Muscle of leg (tissue), 11 donors: ENCODE results near the gene CEACAM8. TPM values are rescaled to one million over a fixed set of nuclear protein-coding genes. Genes with fewer than 3 reads are reported as not detected.
"Not testable (repeated sequence)": the region's sequence is repeated elsewhere in the genome, so short reads cannot be mapped to it uniquely, and the experiment has no call there.

ENCODE experiments used
- DNase-seq: peaks from one replicate; pipeline ENCODE4 v3.0.0; 2013
- H3K27ac ChIP-seq: one replicate; pipeline ENCODE4 v1.5.1; 2013; ENCODE audit warnings: mild to moderate bottlenecking, low read length, control low read depth
- H3K27me3 ChIP-seq: one replicate; pipeline ENCODE4 v1.6.1; 2013; ENCODE audit warnings: low read length; ENCODE audit not compliant: control insufficient read depth, insufficient read depth
- H3K36me3 ChIP-seq: one replicate; pipeline ENCODE4 v1.6.1; 2013; ENCODE audit warnings: low read length; ENCODE audit not compliant: control insufficient read depth, insufficient read depth
- H3K4me1 ChIP-seq: one replicate; pipeline ENCODE4 v1.6.1; 2013; ENCODE audit warnings: low read length; ENCODE audit not compliant: control insufficient read depth, insufficient read depth
- H3K4me3 ChIP-seq: one replicate; pipeline ENCODE4 v1.5.1; 2013; ENCODE audit warnings: low read length, control low read depth
- H3K9me3 ChIP-seq: replicated peaks from 2 replicates; pipeline ENCODE4 v1.6.1; 2013; ENCODE audit warnings: low read depth, low read length; ENCODE audit not compliant: control insufficient read depth
- WGBS: methylation state at CpG from one replicate; pipeline ENCODE4 v1.1.5; 2013; ENCODE audit warnings: missing lambda C conversion rate; ENCODE audit not compliant: insufficient coverage; 5-methylcytosine and 5-hydroxymethylcytosine counted together
- polyA plus RNA-seq, 8 donors: library from polyadenylated mRNA; unstranded; fragments of 120-200 nt; gene quantifications; one replicate each; pipeline versions ENCODE4 v1.2.1 to v1.2.3, GENCODE V29; 2013; ENCODE audit warnings: inconsistent platforms in 1 of 8, low replicate concordance in 1 of 8; ENCODE audit not compliant: insufficient read length in 8 of 8, insufficient read depth in 1 of 8
- total RNA-seq: library from RNA; stranded (reverse); fragments of 120-200 nt; gene quantifications from one replicate; pipeline ENCODE4 v1.2.4, GENCODE V29; 2013

The CEACAM8 gene
- total and polyA plus RNA-seq, 9 donors, result 0.04 to 0.38 (median 0.25) TPM

DNA sequence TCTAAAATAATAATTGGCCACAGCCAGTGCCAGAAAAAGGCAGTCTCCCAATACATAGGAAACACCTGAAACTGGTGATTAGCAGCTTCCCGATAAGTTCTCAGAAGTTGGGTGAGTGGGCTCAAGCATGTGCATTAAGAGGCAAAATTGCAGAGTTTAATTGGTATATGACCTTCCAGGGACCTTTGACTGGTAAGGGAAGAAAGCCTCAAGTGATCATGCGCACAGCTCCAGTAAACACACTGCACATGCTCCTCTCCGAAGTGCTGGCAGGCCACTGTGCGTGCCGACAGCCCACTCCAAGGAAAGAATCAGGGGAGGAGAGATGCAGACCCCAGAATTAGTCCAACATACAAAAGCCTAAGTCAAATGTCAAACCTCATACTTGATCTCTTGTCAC, 18.9 kb upstream of the CEACAM8 start:
- H3K27me3 ChIP-seq, result no peaks in the 10 kb centered on the region
- no peak overlapping the region for H3K4me3 ChIP-seq
- no peaks in the 10 kb centered on the region for H3K36me3 ChIP-seq
- no peaks in the 10 kb centered on the region for H3K9me3 ChIP-seq
- H3K27ac ChIP-seq, result no peak overlapping the region
- H3K4me1 ChIP-seq, result no peaks in the 10 kb centered on the region
- DNase-seq, result no peak
- WGBS, result 54% methylated on average over 3 of the region's 5 CpGs

DNA sequence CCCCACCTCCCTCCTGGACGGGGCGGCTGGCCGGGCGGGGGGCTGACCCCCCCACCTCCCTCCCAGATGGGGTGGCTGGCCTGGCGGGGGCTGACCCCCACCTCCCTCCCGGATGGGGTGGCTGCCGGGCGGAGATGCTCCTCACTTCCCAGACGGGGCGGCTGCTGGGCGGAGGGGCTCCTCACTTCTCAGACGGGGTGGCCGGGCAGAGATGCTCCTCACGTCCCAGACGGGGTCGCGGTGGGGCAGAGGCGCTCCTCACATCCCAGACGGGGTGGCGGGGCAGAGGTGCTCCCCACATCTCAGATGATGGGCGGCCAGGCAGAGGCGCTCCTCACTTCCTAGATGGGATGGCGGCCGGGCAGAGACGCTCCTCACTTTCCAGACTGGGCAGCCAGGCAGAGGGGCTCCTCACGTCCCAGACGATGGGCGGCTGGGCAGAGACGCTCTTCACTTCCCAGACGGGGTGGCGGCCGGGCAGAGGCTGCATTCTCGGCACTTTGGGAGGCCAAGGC, 15.7 kb upstream of the CEACAM8 start:
- 97% methylated on average over 22 of the region's 33 CpGs for WGBS
- DNase-seq, H3K4me3 ChIP-seq, H3K36me3 ChIP-seq, H3K4me1 ChIP-seq, H3K27ac ChIP-seq, H3K9me3 ChIP-seq, H3K27me3 ChIP-seq: not testable (repeated sequence)

DNA sequence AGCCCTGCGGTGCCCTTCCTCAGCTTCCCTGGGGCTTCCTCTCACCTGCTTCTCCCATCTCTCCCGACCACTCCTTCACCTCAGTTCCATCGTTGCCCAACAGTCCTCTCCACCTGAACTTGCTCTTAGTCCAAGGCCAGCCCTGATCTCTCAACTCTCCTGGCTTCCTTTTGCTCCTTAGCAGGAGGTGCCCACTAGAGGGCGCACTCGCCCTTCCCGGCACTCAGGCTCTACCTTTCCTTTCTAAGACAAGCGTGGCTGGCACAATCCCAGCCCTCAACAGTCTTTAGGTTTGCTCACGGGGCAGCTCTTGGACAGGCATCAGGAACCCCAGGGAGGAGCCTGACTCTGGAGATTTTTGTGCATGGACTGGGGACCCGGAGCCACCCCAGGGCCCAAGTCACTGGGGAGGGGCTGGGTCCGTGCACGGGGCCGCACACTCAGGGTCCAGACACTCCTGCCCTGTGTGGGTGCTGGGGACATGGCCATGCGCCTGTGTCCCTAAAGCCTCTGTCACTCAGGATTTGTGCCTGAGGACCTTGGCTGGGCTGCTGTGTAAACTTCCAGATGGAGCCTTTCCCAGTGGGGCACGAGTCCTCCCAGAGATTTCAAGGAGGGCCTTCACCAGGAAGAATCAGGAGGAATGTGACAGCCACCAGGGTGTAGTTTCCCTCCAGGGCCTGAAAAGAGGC, 12.1 kb upstream of the CEACAM8 start:
- 33% methylated on average over 14 of the region's 14 CpGs for WGBS
- Histone ChIP-seq H3K4me1 (no peaks in the 10 kb centered on the region), H3K9me3 (no peaks in the 10 kb centered on the region), H3K27me3 (no peaks in the 10 kb centered on the region), H3K36me3 (no peaks in the 10 kb centered on the region), H3K4me3 (no peak overlapping the region), H3K27ac (no peak overlapping the region)
- DNase-seq, result peak; percentile 8

DNA sequence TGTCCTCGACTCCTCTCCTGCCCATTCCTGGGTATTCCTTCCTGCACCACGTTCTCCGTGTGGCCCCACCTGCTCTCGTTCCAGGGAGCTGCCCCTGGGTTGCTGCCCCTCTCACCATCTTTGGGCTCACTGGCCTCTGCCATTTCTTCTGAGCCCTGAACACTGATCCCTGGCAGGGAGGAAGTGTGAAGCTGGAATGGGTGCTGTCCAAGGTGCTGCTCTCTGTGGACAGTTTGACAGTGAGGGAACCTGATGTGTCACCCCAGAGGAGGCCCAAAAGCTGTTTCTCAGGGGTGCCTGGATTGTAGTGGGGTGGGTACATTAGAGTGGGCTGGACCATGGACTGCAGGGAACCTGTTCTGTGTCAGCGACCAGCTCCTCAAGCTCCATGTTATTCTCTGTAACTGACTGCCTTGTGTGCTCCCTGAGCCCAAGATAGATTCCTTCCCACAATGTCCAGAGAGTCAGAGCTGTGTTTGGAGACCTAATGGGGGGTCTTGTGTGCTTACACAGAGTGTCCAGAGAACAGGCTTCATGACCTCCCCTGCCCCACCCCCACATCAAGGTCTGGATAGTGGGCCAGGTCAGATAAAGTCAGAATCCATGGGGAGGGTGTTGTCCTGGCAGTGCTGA, 7.2 kb upstream of the CEACAM8 start:
- DNase-seq, result peak; percentile 29
- no peaks in the 10 kb centered on the region for H3K27me3 ChIP-seq
- no peaks in the 10 kb centered on the region for H3K36me3 ChIP-seq
- H3K9me3 ChIP-seq, result no peaks in the 10 kb centered on the region
- no peak overlapping the region for H3K27ac ChIP-seq
- no peaks in the 10 kb centered on the region for H3K4me1 ChIP-seq
- WGBS, result 26% methylated on average over 4 of the region's 5 CpGs
- no peak overlapping the region for H3K4me3 ChIP-seq

DNA sequence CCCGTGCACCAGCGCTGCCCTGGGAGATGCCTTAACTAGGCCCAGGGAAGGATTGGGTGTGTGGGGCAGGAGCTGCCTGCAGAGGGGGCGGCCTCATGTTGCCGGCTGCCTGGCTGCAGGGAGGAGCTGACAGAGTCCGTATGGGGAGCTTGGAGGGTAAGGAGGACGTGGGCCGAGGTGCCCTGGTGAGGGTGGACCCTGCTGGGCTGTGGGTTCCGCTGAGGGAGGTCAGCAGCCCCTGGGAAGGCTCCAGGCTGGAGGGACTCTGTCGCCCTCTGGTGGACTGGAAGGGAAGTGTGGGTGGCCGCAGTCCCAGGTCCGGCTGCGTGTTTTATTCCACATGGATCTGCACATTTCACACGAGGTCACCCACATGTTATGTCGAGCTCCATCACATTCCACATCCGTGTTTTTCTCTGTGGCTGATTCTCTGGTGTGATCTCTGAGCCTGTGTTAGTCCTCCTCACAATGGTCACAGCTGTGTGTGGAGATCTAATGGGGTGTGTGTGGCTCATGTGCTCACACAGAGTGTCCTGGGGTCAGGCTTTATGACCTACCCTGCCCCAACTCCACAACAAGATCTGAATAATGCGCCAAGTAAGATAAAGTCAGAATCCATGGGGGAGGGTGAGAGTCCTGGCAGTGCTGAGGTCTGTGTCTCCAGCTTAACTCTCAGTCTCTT, 1.8 kb upstream of the CEACAM8 start:
- Histone ChIP-seq H3K36me3 (no peaks in the 10 kb centered on the region), H3K4me1 (no peaks in the 10 kb centered on the region), H3K9me3 (no peaks in the 10 kb centered on the region), H3K4me3 (no peak overlapping the region), H3K27me3 (no peaks in the 10 kb centered on the region), H3K27ac (no peak overlapping the region)
- WGBS, result 23% methylated on average over 7 of the region's 16 CpGs
- DNase-seq, result peak; percentile 4

DNA sequence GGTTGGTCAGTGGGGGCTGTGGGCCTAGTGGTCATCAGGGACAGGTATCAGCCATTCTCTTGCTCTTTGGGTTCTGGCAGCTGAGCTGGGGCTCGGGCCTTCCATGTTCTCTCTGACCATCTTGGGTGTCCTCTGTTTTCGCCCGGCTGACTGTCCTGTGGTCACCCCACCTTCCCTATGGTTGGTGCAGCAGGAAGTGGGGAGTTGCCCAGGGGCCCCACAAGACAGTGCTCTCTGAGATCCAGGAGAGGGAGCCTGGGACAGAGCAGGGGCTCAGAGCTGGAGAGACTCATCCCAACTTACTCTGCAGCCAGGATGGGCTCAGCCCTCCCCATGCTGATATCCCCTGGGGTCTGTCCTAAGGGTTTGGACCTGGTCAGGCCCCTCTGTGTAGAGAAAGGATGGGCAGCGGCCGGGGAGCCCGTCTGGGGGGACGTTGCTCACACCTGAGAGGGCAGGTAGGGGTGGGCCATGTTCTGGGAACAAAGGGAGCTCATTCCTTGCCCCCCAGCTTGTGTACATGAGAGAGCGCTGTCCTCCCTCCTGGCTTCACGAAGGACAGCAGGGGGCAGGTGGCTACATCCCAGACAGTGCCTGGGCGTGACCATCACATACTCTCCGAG, 937 bp upstream of the CEACAM8 start:
- Histone ChIP-seq H3K9me3 (no peaks in the 10 kb centered on the region), H3K36me3 (no peaks in the 10 kb centered on the region), H3K27ac (no peak overlapping the region), H3K27me3 (no peaks in the 10 kb centered on the region), H3K4me1 (no peaks in the 10 kb centered on the region), H3K4me3 (no peak overlapping the region)
- DNase-seq, result no peak
- 63% methylated on average over 8 of the region's 11 CpGs for WGBS

DNA sequence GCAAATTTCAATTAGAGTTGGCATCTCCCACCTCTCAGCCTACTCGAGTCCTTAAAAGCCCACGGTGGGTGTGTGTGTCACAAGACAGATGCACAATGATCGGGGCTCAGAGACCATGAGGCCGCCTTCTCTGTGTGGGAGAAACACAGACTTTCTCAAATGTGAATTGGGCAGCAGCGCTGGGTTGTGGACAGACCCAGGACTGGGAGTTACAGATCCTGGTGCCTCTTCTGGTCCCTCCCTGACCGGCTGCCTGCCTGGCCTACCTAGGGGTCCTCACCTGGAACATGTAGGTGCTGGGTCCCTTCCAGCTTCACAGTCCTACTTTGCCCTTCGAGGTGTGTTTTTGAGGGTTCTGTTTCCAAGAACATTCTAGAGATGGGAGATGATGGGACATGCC, 4.9 kb downstream of the CEACAM8 start:
- WGBS, result 90% methylated on average over 4 of the region's 7 CpGs
- Histone ChIP-seq H3K9me3 (no peaks in the 10 kb centered on the region), H3K27me3 (no peaks in the 10 kb centered on the region), H3K27ac (no peak overlapping the region), H3K4me1 (no peaks in the 10 kb centered on the region), H3K36me3 (no peaks in the 10 kb centered on the region), H3K4me3 (no peak overlapping the region)
- DNase-seq, result no peak

DNA sequence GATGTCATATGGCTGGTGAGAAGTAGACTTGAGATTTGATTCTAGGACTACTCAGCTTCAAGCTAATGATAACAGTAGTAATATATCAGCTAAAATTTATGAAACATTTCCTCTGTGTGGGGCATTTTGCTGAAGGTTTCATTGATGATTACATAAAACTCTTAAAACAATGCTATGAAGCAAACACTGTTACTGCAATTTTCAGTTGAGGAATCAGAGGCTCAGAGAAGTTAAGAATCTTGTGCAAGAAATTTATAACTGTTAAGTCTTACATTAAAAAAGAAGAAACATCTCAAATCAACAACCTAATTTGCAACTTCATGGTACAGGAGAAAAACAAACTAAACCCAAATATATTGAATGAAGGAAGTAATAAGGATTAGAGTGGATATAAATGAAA, 10.3 kb downstream of the CEACAM8 start:
- Histone ChIP-seq H3K27ac (no peak overlapping the region), H3K4me3 (no peak overlapping the region), H3K36me3 (no peaks in the 10 kb centered on the region), H3K4me1 (no peaks in the 10 kb centered on the region), H3K9me3 (no peaks in the 10 kb centered on the region), H3K27me3 (no peaks in the 10 kb centered on the region)
- DNase-seq, result no peak

DNA sequence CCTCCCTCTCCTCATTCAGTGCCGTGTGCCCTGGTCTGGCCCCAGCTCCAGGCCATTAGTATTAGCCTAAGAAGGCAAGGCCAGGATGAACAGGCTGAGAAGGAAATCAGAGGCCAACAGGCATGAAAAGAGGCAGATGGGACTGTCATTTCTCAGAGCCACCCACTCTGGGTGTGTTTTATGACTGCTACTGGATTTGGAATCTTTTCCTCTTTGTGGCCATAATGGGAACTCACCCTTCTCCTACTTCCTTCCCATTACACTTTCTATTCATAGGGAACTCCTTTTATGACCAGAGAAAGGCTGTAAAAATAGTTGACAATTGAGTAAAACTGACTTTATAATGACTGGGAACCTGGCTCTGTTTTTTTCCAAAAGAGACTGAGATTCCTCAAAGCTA, 17.7 kb downstream of the CEACAM8 start:
- no peaks in the 10 kb centered on the region for H3K9me3 ChIP-seq
- WGBS, result no CpG with 5 or more reads among the region's 1 CpG
- DNase-seq, result no peak
- H3K36me3 ChIP-seq, result no peaks in the 10 kb centered on the region
- H3K27ac ChIP-seq, result no peak overlapping the region
- H3K4me3 ChIP-seq, result no peak overlapping the region
- no peaks in the 10 kb centered on the region for H3K27me3 ChIP-seq
- H3K4me1 ChIP-seq, result no peaks in the 10 kb centered on the region

DNA sequence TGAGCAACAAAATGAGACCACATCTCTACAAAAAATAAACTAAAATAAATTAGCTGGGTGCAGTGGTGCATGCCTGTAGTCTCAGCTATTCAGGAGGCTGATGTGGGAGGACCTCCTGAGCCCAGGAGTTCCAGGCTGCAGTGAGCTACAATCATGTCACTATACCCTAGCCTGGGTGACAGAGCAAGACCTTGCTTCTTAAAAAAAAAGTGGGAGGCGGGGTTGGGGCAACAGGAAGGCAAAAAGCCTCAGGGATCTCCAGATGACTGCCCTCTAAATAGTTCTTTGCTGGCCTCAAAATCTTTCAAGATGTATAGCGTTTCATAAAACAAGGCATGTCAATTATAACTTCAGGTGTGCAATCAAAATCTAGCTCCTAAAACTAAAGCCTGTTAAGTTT, 18.5 kb downstream of the CEACAM8 start:
- H3K4me1 ChIP-seq, result no peaks in the 10 kb centered on the region
- no peak for DNase-seq
- H3K27ac ChIP-seq, result no peak overlapping the region
- H3K9me3 ChIP-seq, result no peaks in the 10 kb centered on the region
- H3K36me3 ChIP-seq, result no peaks in the 10 kb centered on the region
- no peak overlapping the region for H3K4me3 ChIP-seq
- WGBS, result no CpG with 5 or more reads among the region's 2 CpGs
- H3K27me3 ChIP-seq, result no peaks in the 10 kb centered on the region
